GM18867 (cell line): ENCODE results near the gene PNPLA5.

Experiments
- ATAC-seq: cut with Tn5 transposase; IDR thresholded peaks from one replicate; pipeline ENCODE4 v1.9.1; 2021; ENCODE audit warnings: mild to moderate bottlenecking, moderate library complexity; ENCODE audit not compliant: unreplicated experiment

Gene PNPLA5

GRCh38 chr22:43855431-43855830 lies 36.4 kb downstream of the PNPLA5 start:
- no peak for ATAC-seq

- no peak for ATAC-seq
Observed at GRCh38 chr22:43854786-43855271, 37.0 kb downstream of the PNPLA5 start.

- no peak for ATAC-seq
Observed at GRCh38 chr22:43854121-43854785, 37.6 kb downstream of the PNPLA5 start.

GRCh38 chr22:43853328-43853931 lies 38.4 kb downstream of the PNPLA5 start:
- no peak for ATAC-seq

- ATAC-seq, result no peak
Observed at GRCh38 chr22:43852573-43853327, 39.1 kb downstream of the PNPLA5 start.

GRCh38 chr22:43851979-43852307 lies 39.9 kb downstream of the PNPLA5 start:
- no peak for ATAC-seq

- ATAC-seq, result no peak
Observed at GRCh38 chr22:43851058-43851978, 40.5 kb downstream of the PNPLA5 start.

- ATAC-seq, result no peak
Observed at GRCh38 chr22:43850529-43850928, 41.3 kb downstream of the PNPLA5 start.

GRCh38 chr22:43849731-43850130 lies 42.1 kb downstream of the PNPLA5 start:
- no peak for ATAC-seq

- no peak for ATAC-seq
Observed at GRCh38 chr22:43848366-43849171, 43.2 kb downstream of the PNPLA5 start.

GRCh38 chr22:43847376-43848289 lies 44.2 kb downstream of the PNPLA5 start:
- no peak for ATAC-seq

GRCh38 chr22:43846966-43847365 lies 44.8 kb downstream of the PNPLA5 start:
- no peak for ATAC-seq

- no peak for ATAC-seq
Observed at GRCh38 chr22:43845981-43846380, 45.8 kb downstream of the PNPLA5 start.

- ATAC-seq, result no peak
Observed at GRCh38 chr22:43844560-43845545, 47.0 kb downstream of the PNPLA5 start.

GRCh38 chr22:43843783-43844530 lies 47.9 kb downstream of the PNPLA5 start:
- no peak for ATAC-seq

GRCh38 chr22:43841742-43842141 lies 50.1 kb downstream of the PNPLA5 start:
- ATAC-seq, result no peak

- ATAC-seq, result no peak
Observed at GRCh38 chr22:43840851-43841250, 51.0 kb downstream of the PNPLA5 start.
